ENCODE data around the gene CDC123.

GRCh38 chr10:12287772-12288171 lies 91.8 kb downstream of the CDC123 start:
- no peak for TF ChIP-seq CTCF (IDR thresholded peaks at IDR 0.05)
- no peak for TF ChIP-seq POLR2A (IDR thresholded peaks at IDR 0.05)
